Thyroid gland (tissue), 4 donors: ENCODE data around the gene CSNK1E. TPM values are rescaled to one million over a fixed set of nuclear protein-coding genes. Genes with fewer than 3 reads are reported as not detected.
A peak's percentile ranks its signal among the peaks of the same experiment; 100 is the strongest.

ENCODE experiments used
- DNase-seq, 2 donors: peaks; one replicate each; pipeline ENCODE4 v3.0.0-alpha.2; 2019
- H3K27ac ChIP-seq, 3 donors: fragments of 200-600 bp; sonication (generic); 1 replicate in 2 of 3; 2 replicates in 1 of 3; pipeline ENCODE4 v1.5.1; 2016 to 2019; ENCODE audit warnings: mild to moderate bottlenecking in 1 of 3, moderate library complexity in 1 of 3
- H3K27me3 ChIP-seq: fragments of 200-600 bp; sonication (generic); one replicate; pipeline ENCODE4 v1.5.1; 2019
- H3K36me3 ChIP-seq, 2 donors: fragments of 200-600 bp; sonication (generic); one replicate each; pipeline ENCODE4 v1.5.1; 2016 to 2019
- H3K4me1 ChIP-seq, 2 donors: fragments of 200-600 bp; sonication (generic); one replicate each; pipeline ENCODE4 v1.5.1; 2017 to 2019
- H3K4me3 ChIP-seq, 3 donors: fragments of 200-600 bp; sonication (generic); replicated peaks in 1 of 3; 1 replicate in 2 of 3; 2 replicates in 1 of 3; pipeline ENCODE4 v1.5.1; 2016; ENCODE audit warnings: mild to moderate bottlenecking in 1 of 3
- H3K9me3 ChIP-seq: fragments of 200-600 bp; sonication (generic); one replicate; pipeline ENCODE4 v1.5.1; 2017
- CTCF ChIP-seq, 6 experiments: fragments of 200-600 bp in 3 of 6; fragments of 450-650 bp in 3 of 6; sonication (generic) in 3 of 6; IDR thresholded peaks; one replicate each; pipeline ENCODE4 v1.5.1; 2016 to 2019; ENCODE audit warnings: antibody characterized with exemption in 6 of 6, mild to moderate bottlenecking in 2 of 6, inconsistent platforms in 1 of 6, moderate library complexity in 1 of 6
- POLR2A ChIP-seq, 2 donors: fragments of 450-650 bp; IDR thresholded peaks; one replicate each; pipeline ENCODE4 v1.6.1; 2017; ENCODE audit warnings: antibody characterized with exemption in 2 of 2, mild to moderate bottlenecking in 2 of 2, moderate library complexity in 1 of 2
- WGBS, 2 donors: methylation state at CpG; one replicate each; pipeline ENCODE4 v1.1.5; 2017; 5-methylcytosine and 5-hydroxymethylcytosine counted together
- intact Hi-C: fragments of 100-400 bp; cut with DNase I; formaldehyde crosslinking; loops from one replicate; pipeline ENCODE4 v1.15.1; 2023
- total RNA-seq, 4 donors: library from RNA; depleted of rRNA; stranded (reverse); fragments of >200 nt; gene quantifications; one replicate each; pipeline ENCODE4 v1.2.3, GENCODE V29; 2016

CSNK1E gene
- total RNA-seq, 4 donors from 2014 or later = 53.2 to 98.4 (median 69.5) TPM

- intact Hi-C loops = no loop called here
Measured at GRCh38 chr22:38276166-38276565, 41.1 kb downstream of the CSNK1E start.

GRCh38 chr22:38273135-38273826 lies 44.0 kb downstream of the CSNK1E start:
- no peaks in the 10 kb centered on the region for H3K27me3 ChIP-seq
- TF ChIP-seq POLR2A (IDR thresholded peaks at IDR 0.05) (no peak), CTCF (IDR thresholded peaks at IDR 0.05) (peak in 1 of 6 experiments; percentile 8)
- intact Hi-C loops = loop anchor here (5.0 kb wide), 1 partner anchor 44 kb away; the partner anchor contains the start of gene CSNK1E
- H3K4me1 ChIP-seq = peaks cover 41 to 49% of the 10 kb centered on the region in 2 donors
- peak overlapping the region in 2 of 3 donors; percentile 22 to 99 for H3K4me3 ChIP-seq
- peak in 1 of 2 donors; percentile 11 for DNase-seq
- peak overlapping the region; percentile 96 to 99 (median 96) for H3K27ac ChIP-seq
- no peaks in the 10 kb centered on the region for H3K36me3 ChIP-seq
- 16 to 27% methylated on average over 15 to 22 of the region's 26 CpGs for WGBS, 2 donors
- H3K9me3 ChIP-seq = no peaks in the 10 kb centered on the region

More at GRCh38 chr22:38276166-38276565, 41.1 kb downstream of the CSNK1E start:
- TF ChIP-seq CTCF (IDR thresholded peaks at IDR 0.05) (no peak), POLR2A (IDR thresholded peaks at IDR 0.05) (no peak)
- Histone ChIP-seq H3K4me1 (peaks cover 12 to 29% of the 10 kb centered on the region in 2 donors), H3K27me3 (no peaks in the 10 kb centered on the region), H3K9me3 (no peaks in the 10 kb centered on the region), H3K4me3 (no peak overlapping the region), H3K27ac (no peak overlapping the region), H3K36me3 (no peaks in the 10 kb centered on the region)
- 69 to 89% methylated on average over 2 of the region's 2 CpGs for WGBS, 2 donors
- no peak for DNase-seq

- Histone ChIP-seq H3K27me3 (no peaks in the 10 kb centered on the region), H3K4me1 (peaks cover 48 to 56% of the 10 kb centered on the region in 2 donors), H3K27ac (peak within 1 kb of the TSS; percentile 96 to 99 (median 96)), H3K4me3 (peak within 1 kb of the TSS; percentile 95 to 99 (median 97)), H3K36me3 (no peaks in the 10 kb centered on the region), H3K9me3 (no peaks in the 10 kb centered on the region)
- WGBS, 2 donors = 0 to 3% methylated on average over 1 to 7 of the region's 97 CpGs
- TF ChIP-seq POLR2A (IDR thresholded peaks at IDR 0.05) (peak; percentile 92 to 94), CTCF (IDR thresholded peaks at IDR 0.05) (no peak)
- intact Hi-C loops = loop anchor here (5.0 kb wide), 1 partner anchor 45 kb away; the partner anchor contains the start of gene CSNK1E
- peak; percentile 75 to 77 for DNase-seq
Measured at GRCh38 chr22:38272373-38273134, 44.7 kb downstream of the CSNK1E start, which contains the start of gene TMEM184B. Gene TMEM184B (minus strand): TSS chr22:38273010. CDS start chr22:38247961, 25,049 bp downstream.

GRCh38 chr22:38271927-38272372 lies 45.3 kb downstream of the CSNK1E start:
- 2 to 17% methylated on average over 2 to 7 of the region's 7 CpGs for WGBS, 2 donors
- H3K9me3 ChIP-seq = no peaks in the 10 kb centered on the region
- no peaks in the 10 kb centered on the region for H3K36me3 ChIP-seq
- TF ChIP-seq POLR2A (IDR thresholded peaks at IDR 0.05) = peak in 1 of 2 donors; percentile 28
- TF ChIP-seq CTCF (IDR thresholded peaks at IDR 0.05) = no peak
- peak overlapping the region; percentile 96 to 99 (median 96) for H3K27ac ChIP-seq
- intact Hi-C loops = loop anchor here (5.0 kb wide), 1 partner anchor 45 kb away; the partner anchor contains the start of gene CSNK1E
- H3K4me3 ChIP-seq = peak overlapping the region; percentile 95 to 99 (median 97)
- no peaks in the 10 kb centered on the region for H3K27me3 ChIP-seq
- DNase-seq = peak; percentile 89
- peaks cover 53 to 60% of the 10 kb centered on the region in 2 donors for H3K4me1 ChIP-seq
